Measurements from ENCODE around the gene DPP10. TPM values are rescaled to one million over a fixed set of nuclear protein-coding genes. Genes with fewer than 3 reads are reported as not detected.

Gene DPP10
- total and polyA plus RNA-seq, 2 of the 13 experiments (the other 11 are each of a cell fraction or from before 2014, with no cell fraction given), result 0.95 to 1.7 TPM

DNA sequence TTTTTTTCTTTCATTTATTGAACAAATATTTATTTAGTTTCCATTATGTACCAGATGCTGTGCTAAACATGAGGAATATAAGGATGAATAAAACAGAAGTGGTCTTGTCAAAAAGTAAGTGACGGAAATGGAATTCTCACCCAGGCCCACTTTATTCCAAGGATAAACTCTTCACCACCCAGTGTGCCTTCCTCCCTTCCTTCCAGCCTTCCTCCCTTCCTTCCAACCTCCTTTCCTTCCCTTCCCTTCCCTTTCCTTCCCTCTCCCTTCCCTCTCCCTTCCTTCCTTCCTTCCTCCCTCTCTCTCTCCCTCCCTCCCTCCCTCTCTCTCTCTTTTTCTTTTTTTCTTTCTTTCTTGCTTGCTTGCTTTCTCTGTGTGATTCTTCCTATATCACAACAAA, 240.8 kb downstream of the DPP10 start:
- Histone ChIP-seq H3K27me3 (ENCODE audit: control insufficient read depth in 1 of 2, insufficient read depth in 2 of 2, low read length in 2 of 2) (no peaks in the 10 kb centered on the region), H3K4me2 (ENCODE audit: low read depth, low read length) (no peak overlapping the region), H3K4me1 (ENCODE audit: insufficient read depth, low read length) (no peaks in the 10 kb centered on the region), H3K27ac (ENCODE audit: extremely low read length, insufficient read depth, low read length) (no peak overlapping the region), H3K9me3 (ENCODE audit: low read length) (no peaks in the 10 kb centered on the region), H3K36me3 (replicated peaks in 1 of 2; ENCODE audit: control insufficient read depth in 1 of 2, insufficient read depth in 2 of 2, low read length in 2 of 2) (no peaks in the 10 kb centered on the region), H4K20me1 (ENCODE audit: insufficient read depth, low read length) (no peaks in the 10 kb centered on the region), H3K79me2 (ENCODE audit: insufficient read depth, low read length) (no peaks in the 10 kb centered on the region), H3K4me3 (replicated peaks in 1 of 3; ENCODE audit: insufficient read depth in 1 of 3, low read depth in 2 of 3, low read length in 3 of 3) (no peak overlapping the region), H3K9ac (ENCODE audit: insufficient read depth, low read depth, low read length) (no peak overlapping the region), H2AFZ (ENCODE audit: low read length) (no peak overlapping the region)
- no TSS peak for BruUV-seq (replicated peaks)
- ATAC-seq (no peak), DNase-seq (ENCODE audit: low spot score) (no peak), FAIRE-seq (no peak)
- TF ChIP-seq NFKB2 (CRISPR knock-in tag; IDR thresholded peaks at IDR 0.05; ENCODE audit: borderline replicate concordance) (no peak), ZNF234 (CRISPR knock-in tag; conservative IDR thresholded peaks at IDR 0.05) (no peak), MLLT10 (CRISPR knock-in tag; IDR thresholded peaks at IDR 0.05) (no peak), PCBP1 (IDR thresholded peaks at IDR 0.05; ENCODE audit: borderline replicate concordance, low read depth, low read length) (0 out of 2 replicates have a peak, but pooled peaks have one; percentile 52), PCBP2 (optimal IDR thresholded peaks at IDR 0.05; ENCODE audit: low read depth, low read length, poor library complexity, severe bottlenecking) (peak; percentile 66), SCMH1 (CRISPR knock-in tag; IDR thresholded peaks at IDR 0.05; ENCODE audit: borderline replicate concordance) (no peak), HMG20A (CRISPR knock-in tag; IDR thresholded peaks at IDR 0.05; ENCODE audit: borderline replicate concordance) (no peak), HNRNPK (IDR thresholded peaks at IDR 0.05; ENCODE audit: low read depth, low read length, poor library complexity, severe bottlenecking) (peak; percentile 80)
- intact Hi-C loops (cut with micrococcal nuclease; ENCODE audit: unreplicated experiment), result no loop called here
- ChIA-PET POLR2A (no interaction called here), CTCF (ENCODE audit: low intra/inter-chr PET ratio, low total read pairs) (no interaction called here)
- in situ Hi-C loops (cut with HindIII; ENCODE audit: extremely low pct_ligation_motif_present, low pct_unique_long_range_greater_than_20kb), result no loop called here
- 83% methylated on average over 1 of the region's 1 CpG for WGBS (ENCODE audit: low lambda C conversion rate)

DNA sequence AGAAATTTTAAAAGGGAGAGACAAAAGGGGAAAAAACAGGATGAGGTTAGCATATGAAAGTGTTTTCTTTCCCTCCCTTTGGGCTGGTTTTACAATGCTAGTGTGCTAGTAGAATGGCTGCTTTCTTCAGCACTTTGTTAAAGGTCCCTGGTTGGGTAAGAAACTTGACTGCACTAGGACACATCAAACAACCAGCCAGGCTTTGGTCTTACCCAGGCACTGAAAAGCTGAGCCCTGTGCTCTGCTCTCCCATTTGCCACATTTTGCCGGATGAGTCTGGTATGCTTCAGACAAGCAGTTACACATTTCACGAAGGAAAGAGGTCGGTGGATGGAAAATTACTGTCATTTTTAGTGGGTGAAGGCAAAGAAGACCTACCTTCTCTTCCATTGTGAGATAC, 242.0 kb downstream of the DPP10 start:
- Histone ChIP-seq H3K4me2 (ENCODE audit: low read depth, low read length) (no peak overlapping the region), H3K9ac (ENCODE audit: insufficient read depth, low read depth, low read length) (no peak overlapping the region), H2AFZ (ENCODE audit: low read length) (no peak overlapping the region), H3K9me3 (ENCODE audit: low read length) (no peaks in the 10 kb centered on the region), H3K36me3 (replicated peaks in 1 of 2; ENCODE audit: control insufficient read depth in 1 of 2, insufficient read depth in 2 of 2, low read length in 2 of 2) (no peaks in the 10 kb centered on the region), H3K79me2 (ENCODE audit: insufficient read depth, low read length) (no peaks in the 10 kb centered on the region), H3K27ac (ENCODE audit: extremely low read length, insufficient read depth, low read length) (no peak overlapping the region), H3K27me3 (ENCODE audit: control insufficient read depth in 1 of 2, insufficient read depth in 2 of 2, low read length in 2 of 2) (no peaks in the 10 kb centered on the region), H3K4me1 (ENCODE audit: insufficient read depth, low read length) (no peaks in the 10 kb centered on the region), H4K20me1 (ENCODE audit: insufficient read depth, low read length) (no peaks in the 10 kb centered on the region), H3K4me3 (replicated peaks in 1 of 3; ENCODE audit: insufficient read depth in 1 of 3, low read depth in 2 of 3, low read length in 3 of 3) (no peak overlapping the region)
- ChIA-PET CTCF (ENCODE audit: low intra/inter-chr PET ratio, low total read pairs) (no interaction called here), POLR2A (no interaction called here)
- ATAC-seq (no peak), DNase-seq (ENCODE audit: low spot score) (no peak), FAIRE-seq (no peak)
- TF ChIP-seq KAT2B (IDR thresholded peaks at IDR 0.05; ENCODE audit: borderline replicate concordance, low read depth, low read length) (no peak), ADNP (CRISPR knock-in tag; IDR thresholded peaks at IDR 0.05) (no peak), ZNF614 (CRISPR knock-in tag; IDR thresholded peaks at IDR 0.05; ENCODE audit: borderline replicate concordance) (no peak), FIP1L1 (IDR thresholded peaks at IDR 0.05; ENCODE audit: borderline replicate concordance, insufficient read depth, low read depth, low read length) (no peak), HMG20B (CRISPR knock-in tag; conservative IDR thresholded peaks at IDR 0.05) (no peak)
- TF ChIP-seq, protein P1, sequence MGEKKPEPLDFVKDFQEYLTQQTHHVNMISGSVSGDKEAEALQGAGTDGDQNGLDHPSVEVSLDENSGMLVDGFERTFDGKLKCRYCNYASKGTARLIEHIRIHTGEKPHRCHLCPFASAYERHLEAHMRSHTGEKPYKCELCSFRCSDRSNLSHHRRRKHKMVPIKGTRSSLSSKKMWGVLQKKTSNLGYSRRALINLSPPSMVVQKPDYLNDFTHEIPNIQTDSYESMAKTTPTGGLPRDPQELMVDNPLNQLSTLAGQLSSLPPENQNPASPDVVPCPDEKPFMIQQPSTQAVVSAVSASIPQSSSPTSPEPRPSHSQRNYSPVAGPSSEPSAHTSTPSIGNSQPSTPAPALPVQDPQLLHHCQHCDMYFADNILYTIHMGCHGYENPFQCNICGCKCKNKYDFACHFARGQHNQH (CRISPR knock-in tag; IDR thresholded peaks at IDR 0.05), result no peak
- TF ChIP-seq, protein P2, sequence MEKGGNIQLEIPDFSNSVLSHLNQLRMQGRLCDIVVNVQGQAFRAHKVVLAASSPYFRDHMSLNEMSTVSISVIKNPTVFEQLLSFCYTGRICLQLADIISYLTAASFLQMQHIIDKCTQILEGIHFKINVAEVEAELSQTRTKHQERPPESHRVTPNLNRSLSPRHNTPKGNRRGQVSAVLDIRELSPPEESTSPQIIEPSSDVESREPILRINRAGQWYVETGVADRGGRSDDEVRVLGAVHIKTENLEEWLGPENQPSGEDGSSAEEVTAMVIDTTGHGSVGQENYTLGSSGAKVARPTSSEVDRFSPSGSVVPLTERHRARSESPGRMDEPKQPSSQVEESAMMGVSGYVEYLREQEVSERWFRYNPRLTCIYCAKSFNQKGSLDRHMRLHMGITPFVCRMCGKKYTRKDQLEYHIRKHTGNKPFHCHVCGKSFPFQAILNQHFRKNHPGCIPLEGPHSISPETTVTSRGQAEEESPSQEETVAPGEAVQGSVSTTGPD (CRISPR knock-in tag; IDR thresholded peaks at IDR 0.05), result no peak
- no TSS peak for BruUV-seq (replicated peaks)
- intact Hi-C loops (cut with micrococcal nuclease; ENCODE audit: unreplicated experiment), result no loop called here
- WGBS (ENCODE audit: low lambda C conversion rate), result 42% methylated on average over 3 of the region's 3 CpGs
- in situ Hi-C loops (cut with HindIII; ENCODE audit: extremely low pct_ligation_motif_present, low pct_unique_long_range_greater_than_20kb), result no loop called here

Measured in HepG2 (cell line).